Activated CD4-positive, alpha-beta T cell treated with anti-CD3 and anti-CD28 coated beads, Interleukin-2, amount 50 U/mL, for 24 hours (primary cell): ENCODE results near the gene PXDC1.
"Not testable (repeated sequence)": the region's sequence is repeated elsewhere in the genome, so short reads cannot be mapped to it uniquely, and the experiment has no call there.

Experiments used
- DNase-seq, 2 donors: peaks; one replicate each; pipeline ENCODE4 v3.0.0-alpha.2; 2020; ENCODE audit warnings: low read depth in 1 of 2, low spot score in 1 of 2

PXDC1 gene

DNA sequence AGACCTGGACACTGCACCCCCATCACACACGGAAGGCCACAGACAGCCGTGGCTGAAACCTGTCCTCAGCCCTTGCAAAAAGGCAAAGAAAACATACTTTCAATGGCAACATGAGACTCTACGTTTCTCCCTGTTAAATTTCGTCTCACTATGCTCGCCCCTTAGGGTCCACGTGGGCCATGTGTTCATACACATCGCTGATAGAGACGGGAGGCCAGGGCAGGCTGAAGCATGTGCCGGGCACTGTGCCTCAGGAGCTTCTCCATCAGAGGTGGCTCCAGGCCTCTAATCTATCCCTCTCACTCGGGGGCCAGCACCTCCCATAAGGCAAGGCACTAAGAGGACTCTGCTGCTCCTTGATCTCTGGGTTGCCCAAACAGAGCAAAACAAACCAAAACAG lies 17.5 kb downstream of the PXDC1 start:
- DNase-seq: no peak

DNA sequence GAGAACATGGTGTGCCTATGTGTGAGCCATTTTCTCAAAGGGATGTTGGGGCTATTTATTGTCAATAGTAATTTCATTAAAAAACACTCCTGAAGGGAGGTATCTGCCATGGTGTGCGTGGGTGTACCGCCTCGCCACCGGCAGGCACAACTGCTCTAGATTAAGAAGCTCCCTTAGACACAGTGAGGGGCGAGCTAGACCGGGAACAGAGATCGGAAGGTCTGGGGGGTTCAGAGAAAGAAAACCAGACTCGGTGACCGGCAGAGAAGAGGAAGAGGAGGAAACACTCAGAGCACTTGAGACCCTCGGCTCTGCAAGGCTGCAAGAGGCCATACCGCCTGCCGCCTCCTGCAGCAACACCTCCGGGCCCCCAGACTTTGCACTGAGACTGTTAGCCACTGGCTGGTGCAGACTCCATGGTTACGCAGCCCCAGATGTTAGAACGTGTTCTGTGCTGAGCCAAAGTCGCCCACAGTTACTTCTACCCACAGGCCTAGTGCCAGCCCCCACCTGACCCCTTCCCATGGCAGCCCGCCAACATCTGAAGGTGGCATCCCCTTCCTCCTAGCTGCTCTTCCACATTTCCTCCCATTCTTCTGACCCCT lies 18.1 kb downstream of the PXDC1 start:
- DNase-seq: no peak

DNA sequence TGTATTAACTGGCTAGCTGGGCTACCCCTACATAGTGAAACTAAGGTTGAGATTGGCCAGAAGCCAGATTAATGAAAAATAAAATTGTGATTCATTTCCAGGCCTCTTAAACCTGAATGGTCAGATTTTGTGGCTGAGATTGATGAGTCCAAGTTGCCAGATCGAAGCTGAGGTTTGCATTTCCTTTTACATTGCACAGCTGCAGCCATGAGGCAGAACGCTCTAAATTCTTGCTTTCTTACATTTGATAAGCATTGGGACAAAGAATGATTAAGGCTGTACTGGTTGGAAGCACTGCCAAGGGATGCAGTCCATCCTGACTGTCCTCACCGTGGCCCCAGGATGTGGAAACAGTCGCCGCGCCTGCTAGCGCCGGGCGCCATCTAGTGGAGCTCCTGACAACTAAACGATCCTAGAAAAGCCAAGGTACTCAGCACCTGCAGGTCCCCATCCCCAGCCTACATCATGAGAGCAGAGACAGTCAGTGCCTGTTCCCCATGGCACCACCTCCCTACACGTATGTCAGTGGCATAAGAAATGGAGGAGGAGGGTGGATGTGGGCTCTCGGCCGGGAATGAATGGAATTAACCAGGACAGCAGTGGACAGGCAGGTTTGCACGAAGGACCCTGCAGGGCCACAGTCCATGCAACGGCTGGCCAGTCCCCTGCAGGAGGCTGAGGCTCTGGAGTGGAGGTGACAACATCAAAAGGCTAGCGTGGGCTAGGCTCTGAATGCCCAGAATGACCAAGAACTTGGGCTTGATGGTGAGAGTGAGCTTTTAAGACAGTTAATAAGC lies 19.0 kb downstream of the PXDC1 start:
- peak; percentile 30 to 42 for DNase-seq

DNA sequence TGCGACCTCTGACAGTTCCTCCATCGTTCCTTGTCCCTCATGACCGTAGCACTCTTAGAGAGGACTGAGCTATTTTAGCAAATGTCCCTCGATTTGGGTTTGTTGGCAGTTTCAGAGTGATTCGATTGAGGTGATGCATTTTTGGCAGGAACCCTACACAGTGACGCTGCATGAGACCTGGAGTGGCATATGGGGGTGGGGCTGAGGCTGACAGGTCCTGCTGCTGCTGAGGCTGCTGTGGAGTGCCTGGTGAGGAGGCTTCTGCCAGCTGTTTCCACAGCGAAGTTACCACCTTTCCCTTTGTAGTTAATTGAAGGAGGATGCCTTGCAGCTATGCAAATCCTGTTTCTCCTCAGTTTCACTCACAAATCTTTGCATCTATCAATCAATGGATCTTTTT lies 19.8 kb downstream of the PXDC1 start:
- no peak for DNase-seq

DNA sequence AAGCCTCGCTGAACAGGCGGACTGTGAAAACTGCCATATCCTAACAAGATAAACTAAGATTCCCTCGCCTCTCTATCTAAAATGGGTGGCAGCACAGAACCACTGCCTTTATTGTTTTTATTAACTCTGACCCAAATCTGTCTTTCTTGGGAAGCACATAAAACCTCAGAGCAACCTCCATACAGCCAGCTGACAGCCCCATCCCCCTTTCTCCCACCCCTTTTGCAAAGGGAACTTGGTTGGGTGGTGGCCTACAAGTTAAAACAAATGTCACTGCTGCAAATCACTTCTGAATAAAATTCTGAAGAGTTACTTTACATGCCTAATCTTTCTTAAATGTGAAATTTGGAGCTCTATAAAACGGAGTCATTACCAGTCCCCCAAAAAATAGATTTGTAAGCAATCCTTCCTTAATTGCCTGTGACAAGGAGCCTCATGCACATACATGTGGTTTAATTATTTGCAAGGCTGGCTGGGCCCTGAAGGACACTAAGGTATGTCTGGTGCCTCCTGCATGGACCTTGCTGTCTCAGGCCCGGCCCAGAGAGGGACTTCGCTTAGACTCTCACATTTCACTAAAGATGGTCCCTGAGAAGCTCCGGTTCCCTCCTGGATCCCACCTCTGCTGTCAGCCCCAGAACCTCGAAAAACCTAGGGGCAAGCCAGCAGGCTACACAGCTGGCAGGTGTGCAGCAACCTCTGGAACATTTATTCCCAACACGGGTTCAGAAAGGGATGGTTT lies 21.7 kb downstream of the PXDC1 start:
- DNase-seq: no peak

DNA sequence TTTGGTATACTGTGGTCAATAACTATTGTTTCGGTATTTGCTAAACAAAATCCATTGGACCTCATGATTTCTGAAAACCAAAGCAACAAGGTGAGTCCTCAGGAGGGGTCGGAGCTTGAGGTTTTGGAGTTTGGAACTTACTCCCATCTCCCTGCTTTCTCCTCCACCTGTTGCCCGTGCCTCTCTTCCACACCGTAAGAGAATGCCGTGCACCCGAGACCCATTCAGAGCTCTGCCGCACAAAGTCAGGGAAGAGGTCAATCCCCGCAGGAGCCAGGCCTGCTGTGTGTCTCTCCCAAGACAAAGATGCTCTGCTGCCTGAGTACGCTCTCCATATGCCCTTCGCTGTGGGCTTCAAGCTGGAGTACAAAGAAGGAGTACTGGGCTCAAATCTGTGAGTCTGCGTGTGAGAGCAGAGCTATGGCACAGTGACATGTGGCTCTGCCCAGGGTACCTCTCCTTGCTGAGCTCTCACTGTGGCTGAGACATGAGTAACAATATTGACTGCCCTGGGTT lies 23.9 kb downstream of the PXDC1 start:
- DNase-seq: no peak

DNA sequence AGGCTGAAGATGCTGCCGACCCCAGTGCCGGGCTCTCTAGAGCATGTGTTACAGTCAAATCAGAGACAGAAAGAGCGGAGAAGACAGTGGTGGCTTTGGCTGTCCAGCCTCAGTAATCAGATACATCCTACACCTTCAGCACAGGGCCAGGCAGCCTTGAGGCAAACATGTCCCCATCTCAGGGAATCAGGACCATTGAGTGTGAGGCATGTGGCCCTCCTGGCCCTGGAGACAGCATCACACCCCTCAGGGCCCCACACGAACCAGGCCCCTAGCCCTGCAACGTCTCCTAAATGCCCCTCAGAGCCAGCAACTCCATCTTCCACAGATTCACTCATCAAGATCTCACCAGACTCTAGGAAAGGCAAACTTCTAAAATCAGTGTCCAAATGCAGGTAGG lies 24.5 kb downstream of the PXDC1 start:
- no peak for DNase-seq

DNA sequence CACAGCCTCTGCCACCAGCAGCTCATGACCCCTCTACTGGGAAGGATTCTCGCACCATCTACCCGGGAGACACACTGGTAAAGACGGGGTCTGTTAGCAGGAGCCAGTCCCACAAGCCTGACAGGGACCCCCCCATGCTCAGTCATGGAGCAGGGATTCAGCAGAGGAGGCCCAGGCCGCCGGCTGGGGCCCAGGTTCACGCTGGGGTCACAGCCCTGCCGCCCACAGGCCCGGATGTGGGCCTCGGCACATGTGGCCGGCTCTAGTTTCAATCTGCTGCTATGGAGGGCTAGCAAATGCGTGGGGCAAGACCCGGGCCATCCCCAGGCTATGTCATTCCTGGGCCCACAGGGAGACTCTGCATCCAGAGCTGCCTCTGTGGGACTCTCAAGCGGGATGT lies 25.1 kb downstream of the PXDC1 start:
- DNase-seq: no peak

DNA sequence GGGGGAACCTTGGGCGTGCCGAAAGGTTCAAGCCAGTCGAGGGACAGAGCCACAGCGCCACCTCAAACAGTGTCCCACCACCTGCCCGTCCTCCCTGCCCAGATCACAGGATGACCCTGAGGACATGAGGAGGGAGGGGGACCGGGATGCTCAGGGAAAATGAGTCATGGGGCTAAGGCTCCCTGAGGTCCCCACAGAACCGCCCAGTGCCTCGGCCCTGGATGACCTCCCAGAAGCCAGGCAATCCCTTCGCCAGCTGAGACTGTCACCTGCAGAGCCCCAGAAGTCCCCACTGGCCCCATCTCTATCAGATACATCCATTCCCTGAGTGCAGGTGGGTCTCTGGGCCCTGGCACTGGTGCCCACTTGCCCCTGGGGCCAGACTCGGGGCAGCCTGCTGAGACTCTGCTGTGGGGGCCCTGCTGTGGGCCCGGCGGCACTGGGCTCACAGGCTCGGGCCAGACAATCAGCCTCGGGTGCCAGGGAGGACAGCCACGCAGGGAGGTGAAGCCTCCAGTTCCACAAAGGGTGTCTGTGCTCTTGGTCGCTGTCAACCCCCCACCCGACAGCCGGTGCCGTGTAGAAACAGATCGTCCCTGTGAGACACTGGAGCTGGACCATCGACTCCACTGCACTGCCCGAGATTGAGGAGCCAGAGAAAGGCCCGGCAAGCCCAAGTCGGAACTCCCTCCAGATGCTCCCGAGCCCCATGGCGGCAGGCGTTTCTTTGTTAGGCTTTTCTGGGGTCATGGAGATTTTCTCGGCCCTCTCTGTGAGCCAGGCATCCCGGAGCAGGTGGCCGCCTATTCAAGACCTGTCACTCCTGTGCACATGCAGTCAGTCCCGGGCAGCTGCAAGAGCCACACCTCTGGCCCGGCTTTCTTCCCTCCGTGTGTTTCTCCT lies 26.1 kb downstream of the PXDC1 start:
- no peak for DNase-seq

DNA sequence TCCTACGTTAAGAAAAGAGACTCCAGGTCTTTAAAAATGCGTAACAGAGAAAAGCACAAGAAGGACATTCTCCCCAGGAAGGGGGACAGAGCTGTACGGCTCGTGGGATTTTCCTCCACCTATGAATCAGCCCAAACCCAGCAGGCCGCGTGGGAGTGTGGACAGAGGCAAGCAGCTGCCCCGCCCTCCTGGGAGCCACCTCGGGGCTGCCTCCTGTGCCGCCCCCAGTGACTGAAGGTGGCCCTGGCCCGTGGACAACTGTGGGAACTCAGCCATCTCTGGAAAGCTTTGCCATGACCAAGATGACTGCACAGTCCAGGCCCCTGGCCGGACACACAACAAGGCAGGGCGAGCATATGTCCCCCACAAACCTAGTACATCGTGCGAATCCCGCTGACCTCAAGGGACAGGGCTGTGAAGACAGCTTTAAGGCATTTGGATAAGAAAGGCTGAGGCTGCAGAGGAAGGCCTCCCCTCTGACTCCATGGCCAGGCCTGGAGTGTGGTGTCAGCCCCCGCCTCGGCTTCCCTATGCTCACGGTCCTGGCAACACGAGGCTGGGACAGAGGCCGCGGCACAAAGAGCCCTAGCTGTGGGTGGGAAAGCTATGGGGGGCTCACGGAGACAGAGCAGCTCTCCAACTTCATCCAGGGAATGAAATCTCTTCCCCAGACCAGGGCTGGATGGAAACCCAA lies 26.9 kb downstream of the PXDC1 start:
- DNase-seq: no peak

DNA sequence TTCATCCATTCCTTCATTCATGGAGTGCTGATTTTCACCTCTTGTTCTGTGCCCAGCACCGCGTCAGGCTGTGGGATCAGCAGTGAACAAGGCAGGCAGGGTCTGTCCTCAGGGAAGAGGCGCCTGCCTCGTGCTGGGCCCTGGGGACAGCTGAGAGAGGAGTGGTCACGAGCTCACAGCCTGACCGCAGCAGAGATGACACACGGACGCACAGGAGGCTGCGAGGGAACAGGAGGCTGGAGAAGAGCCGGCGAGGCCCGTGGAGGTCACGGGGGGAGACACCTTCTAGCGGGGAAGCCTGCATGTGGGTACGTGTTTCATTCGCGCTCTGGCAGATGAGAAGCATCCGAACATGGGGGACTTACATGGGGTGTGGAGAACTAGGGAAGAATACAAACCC lies 27.5 kb downstream of the PXDC1 start:
- no peak for DNase-seq

DNA sequence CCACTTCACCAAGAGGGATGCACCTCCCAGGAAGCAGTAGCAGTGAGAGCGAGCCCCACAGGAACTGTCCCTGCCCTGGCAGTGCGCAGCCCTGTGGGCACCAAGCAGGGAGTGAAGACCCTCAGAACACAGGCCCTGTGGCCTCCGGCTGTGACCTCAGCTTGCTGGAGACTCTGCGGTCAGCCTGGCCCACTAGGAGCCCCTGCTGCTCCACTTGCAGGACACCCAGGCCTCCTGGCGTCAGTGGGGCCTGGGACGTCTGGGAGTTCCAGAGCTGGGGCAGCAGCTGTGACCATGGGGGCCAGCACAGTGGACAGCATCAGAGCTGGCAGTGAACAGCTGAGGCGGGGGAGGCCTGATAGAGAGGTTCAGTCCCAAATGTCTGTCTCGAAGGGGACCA lies 28.3 kb downstream of the PXDC1 start:
- no peak for DNase-seq

DNA sequence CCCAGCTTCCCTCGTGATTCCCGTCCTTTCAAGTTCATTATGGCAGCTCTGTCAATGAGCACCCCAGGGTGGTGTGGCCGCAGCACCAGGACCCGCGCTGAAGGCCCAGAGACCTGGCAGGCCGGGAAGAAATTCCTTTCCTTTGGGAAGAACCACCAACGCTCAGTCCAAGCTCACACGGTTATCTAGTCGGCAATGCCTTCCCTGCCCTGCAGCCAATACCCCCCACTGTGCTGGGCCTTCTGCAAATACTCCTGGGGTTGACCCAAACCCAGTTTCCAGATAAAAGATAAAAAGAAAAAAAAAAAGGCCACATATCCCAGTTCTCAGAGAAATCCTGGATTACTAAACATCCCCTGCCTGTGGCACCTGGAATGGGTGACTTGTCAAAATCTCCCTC lies 28.7 kb downstream of the PXDC1 start:
- DNase-seq: no peak

DNA sequence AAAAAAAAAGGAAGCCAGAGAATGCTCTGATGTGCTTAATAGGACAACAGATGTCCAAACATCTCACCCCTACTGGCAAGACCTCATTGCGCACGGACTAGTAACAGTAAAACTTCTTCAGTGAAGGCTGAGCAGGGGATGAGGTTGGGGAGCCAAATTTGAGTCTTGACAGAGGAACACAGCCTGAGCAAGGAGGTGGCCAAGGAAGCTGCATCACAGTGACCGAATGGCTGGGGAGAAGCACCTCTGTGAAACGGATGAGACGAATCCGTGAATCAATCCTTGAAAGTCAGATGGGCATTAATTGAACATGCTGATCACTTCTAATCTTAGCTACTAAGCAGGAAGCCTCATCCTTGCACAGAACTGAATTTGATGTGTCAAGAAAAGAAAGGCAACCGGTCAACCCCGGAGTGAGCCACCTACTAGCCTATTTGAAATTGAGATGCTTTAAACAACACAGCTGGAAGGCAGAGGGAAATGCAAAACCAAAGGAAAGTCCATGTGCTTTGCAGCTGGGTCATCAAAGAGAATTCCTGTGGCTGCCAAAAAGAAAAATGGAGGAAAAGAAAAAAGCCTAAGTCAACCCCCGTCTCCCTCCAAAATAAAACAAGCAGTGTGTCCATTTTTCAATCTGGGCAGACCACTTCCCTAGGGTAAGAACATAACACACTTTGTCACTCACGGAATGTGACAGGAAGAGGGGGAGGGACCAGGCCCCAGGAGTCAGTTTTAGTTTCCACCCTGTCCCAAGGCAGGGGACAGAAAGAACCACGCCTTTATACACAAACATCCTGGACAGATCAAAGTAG lies 29.5 kb downstream of the PXDC1 start:
- no peak for DNase-seq

DNA sequence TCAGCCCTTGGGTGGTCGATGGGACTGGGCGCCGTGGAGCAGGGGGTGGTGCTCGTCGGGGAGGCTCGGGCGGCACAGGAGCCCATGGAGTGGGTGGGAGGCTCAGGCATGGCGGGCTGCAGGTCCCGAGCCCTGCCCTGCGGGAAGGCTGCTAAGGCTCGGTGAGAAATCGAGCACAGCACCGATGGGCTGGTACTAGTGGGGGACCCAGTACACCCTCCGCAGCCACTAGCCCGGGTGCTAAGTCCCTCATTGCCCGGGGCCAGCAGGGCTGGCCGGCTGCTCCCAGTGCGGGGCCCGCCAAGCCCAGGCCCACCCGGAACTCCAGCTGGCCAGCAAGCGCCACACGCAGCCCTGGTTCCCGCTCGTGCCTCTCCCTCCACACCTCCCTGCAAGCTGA lies 30.7 kb downstream of the PXDC1 start:
- not testable (repeated sequence) for DNase-seq

DNA sequence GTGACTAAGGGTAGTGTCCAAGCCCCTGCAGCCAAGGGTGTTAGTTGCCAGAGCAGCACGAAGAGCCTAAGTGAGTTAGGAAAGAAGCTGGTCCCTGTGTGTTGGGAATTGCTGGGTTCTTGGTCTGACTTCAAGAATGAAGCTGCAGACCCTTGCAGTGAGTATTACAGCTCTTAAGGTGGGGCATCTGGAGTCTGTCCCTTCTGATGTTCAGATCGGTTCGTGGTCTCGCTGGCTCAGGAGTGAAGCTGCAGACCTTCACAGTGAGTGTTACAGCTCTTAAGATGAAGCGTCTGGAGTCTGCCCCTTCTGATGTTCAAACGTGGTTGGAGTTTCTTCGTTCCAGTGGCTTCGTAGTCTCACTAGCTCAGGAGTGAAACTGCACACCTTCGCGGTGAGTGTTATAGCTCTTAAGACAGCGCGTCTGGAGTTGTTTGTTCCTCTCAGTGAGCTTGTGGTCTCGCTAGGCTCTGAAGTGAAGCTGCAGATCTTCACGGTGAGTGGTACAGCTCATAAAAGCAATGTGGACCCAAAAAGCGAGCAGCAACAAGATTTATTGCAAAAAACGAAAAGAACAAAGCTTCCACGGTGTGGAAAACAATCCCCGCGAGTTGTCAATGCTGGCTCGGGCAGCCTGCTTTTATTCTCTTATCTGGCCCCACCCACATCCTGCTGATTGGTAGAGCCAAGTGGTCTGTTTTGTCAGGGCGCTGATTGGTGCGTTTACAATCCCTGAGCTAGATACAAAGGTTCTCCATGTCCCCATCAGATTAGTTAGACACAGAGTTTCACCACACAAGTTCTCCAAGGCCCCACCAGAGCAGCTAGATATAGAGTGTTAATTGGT lies 31.8 kb downstream of the PXDC1 start:
- DNase-seq: no peak

DNA sequence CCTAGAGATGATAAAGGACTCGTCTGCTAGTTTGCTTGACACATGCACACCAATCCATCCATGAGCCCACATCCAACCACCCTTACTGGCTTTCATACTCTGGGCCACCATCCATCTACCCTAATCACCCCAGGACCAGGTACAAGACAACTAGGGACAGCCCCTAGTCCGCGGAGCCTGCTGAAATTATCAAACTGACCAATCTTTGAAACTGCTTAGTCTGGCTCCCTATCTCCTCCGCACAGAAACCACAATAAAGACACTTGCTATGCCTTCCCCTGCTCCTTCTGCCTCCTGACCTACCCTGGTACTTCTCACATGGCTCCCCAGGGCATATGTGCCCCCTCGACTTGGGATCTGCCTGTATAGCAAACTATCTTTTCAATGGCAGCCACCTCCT lies 33.1 kb downstream of the PXDC1 start:
- DNase-seq: no peak

DNA sequence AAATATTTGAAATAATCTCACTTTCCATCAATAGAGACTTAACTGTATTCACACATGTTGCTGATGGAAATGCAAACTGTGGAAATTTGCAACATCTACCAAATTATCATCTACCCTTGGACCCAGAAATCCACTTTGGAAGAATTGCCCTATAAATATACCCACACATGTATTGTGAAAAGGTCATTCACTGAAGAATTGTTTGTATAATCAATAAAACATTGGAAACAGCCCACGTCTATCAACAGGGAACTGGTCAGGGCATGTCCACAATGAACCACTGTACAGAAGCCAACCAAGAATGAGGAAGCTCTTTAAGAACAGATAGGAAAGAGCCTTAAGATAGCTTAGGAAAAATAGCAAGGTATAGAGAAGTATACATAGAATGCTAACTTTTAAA lies 36.2 kb downstream of the PXDC1 start:
- DNase-seq: no peak

DNA sequence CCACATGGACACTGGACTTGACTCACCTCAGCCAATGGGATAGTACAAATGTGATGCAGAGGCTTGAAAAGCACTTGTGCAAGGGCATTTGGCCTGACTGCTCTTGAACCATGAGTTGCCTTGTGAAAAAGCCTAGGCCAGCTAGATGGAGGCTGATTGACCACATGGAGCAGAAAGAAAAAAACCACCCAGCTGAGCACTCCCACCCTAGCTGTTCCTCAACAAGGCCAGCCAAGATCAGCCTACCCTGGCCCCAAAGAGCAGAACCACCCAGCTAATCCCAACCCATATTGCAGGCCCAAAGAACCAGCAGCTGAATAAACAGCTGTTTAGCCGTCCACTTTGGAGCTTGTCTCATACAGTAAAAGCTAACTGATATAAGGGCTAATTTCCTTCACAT lies 36.7 kb downstream of the PXDC1 start:
- no peak for DNase-seq
